ENCODE results near the gene RAMACL.

Gene RAMACL

GRCh38 chr6:166572370-166573261, 13.9 kb downstream of the RAMACL start:
- DNase-seq: no peak

DNA sequence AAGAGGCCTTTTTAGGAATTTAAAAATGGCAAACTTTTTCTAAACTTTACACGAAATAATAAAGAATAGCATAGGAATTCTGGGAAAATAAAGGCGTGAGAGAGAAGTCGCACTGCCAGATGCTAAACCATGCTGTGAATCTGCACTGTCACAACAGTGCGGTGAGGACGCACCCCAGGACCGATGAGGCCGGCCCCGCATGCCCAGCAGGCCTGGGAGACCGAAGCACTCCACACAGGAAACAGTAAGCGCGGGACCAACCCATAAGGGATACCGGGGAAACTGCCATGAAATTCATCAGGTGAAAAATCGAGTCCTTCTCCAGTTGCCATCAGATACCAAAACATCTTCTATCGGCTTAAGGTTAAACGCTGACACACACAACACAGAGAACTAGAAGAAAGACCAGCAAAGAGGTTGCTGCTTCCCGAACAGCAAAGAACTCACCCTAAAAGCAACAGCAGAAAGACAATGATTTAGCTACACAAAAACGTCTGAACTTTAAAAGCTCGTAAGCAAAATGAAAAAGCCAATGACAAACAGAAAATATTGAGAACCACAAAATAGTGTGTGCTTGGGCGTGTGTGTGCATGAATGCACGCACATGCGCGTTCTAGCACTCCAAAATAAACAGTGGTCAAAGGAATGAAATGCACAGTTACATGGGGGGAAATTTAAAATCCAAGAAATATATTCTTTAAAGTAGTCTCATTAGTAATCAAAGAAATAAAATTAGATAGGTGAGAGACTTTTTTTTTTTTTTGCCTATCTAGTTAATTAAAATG, 15.4 kb downstream of the RAMACL start:
- DNase-seq: no peak

GRCh38 chr6:166569206-166569605, 17.3 kb downstream of the RAMACL start:
- no peak for DNase-seq

- no peak for DNase-seq
Observed at GRCh38 chr6:166567813-166568212, 18.7 kb downstream of the RAMACL start.

DNA sequence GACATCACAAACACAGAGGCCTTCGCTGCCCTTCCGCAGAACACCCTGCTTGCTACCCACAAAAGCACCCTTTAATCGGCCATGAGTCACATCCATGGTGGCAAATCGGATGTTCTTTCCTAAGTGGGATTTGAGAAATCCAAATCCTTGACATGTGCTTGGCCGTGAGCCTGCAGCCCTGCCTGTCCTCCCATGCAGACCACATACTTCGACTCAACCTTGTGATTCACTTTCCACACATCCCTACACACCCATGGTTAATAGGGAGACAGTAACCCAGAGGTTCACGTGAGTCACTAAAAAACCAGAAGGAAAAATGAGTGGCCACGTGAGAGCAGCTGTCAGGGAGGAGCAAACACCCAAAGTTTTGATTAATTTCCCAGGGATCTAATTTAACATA, 19.4 kb downstream of the RAMACL start:
- no peak for DNase-seq

GRCh38 chr6:166566026-166567011, 20.2 kb downstream of the RAMACL start:
- no peak for DNase-seq

GRCh38 chr6:166565084-166565967, 21.2 kb downstream of the RAMACL start:
- no peak for DNase-seq

GRCh38 chr6:166563805-166564204, 22.7 kb downstream of the RAMACL start:
- DNase-seq: no peak

- DNase-seq: no peak
Observed at GRCh38 chr6:166563200-166563599, 23.3 kb downstream of the RAMACL start.

DNA sequence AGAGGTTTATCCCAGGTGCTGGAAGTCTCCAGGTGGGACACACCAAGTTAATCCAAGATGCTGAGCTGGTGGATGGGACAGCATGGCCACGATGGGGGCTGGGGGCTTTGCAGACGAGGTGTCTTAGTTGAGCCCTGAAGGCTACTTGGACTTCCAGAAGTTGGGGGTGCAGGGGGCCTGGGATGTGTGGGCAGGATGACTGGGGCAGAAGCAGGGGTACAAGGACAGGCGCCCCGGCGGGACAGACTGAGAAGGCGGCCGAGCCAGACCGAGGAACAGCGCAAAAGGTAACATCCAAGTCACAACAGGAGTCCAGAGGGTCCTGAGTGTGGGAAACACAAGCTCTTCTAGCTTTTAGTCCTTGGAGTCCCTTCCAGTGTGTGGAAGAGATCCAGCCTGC, 23.8 kb downstream of the RAMACL start:
- DNase-seq: no peak

GRCh38 chr6:166561771-166562359, 24.6 kb downstream of the RAMACL start:
- DNase-seq: no peak

DNA sequence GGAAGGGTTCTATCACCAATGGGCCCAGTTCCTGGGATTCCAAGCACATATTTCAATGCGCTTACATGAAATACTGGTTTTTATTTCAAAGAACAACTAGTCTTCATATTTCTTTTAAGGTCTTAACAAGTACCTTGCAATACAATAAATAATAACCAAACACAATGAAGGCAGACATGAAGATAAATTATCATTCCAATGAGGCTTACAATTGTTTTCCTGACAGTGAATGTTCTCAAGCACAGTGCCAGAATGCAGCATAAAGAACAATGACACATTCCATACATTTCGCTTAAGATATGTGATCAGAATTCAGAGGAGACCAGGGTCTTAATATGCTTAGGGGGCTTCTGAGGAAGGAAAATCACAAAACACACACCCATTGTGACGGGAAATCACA, 26.3 kb downstream of the RAMACL start:
- no peak for DNase-seq

DNA sequence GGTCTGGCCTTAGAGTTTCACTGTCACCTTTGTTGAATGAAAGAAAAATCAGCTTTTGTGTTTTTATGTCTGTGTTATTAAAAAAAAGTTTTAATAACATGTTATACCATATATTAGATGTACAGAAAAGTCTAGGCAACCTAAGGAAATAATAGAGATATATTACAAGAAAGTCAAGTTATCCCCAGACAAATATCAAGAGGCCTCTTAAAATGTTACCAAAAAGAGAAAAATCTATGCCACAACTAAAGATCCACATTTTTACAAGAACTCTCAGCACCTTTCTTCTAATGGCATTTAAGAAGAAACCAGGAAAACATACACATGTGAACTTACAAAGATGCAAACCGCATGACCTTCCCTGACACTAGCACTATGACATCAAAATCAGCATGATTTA, 26.8 kb downstream of the RAMACL start:
- DNase-seq: no peak

DNA sequence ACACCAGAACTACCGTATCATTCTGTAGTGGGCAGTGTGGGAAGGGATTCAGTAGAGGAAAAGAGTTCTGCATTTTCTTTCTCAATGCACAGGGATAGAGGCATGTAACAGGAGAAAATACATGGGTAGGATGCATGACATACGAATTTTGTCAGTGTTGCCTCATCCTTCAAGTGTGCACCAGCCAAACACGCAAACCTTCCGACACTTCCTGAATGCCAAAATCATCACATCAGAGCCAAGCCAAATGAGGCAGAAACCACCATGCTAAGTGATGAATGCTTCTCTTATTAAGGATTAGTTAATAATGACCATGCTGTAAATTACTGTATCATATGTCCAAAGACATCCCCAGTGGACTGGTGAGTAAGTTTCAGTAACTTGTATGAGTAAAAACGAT, 27.3 kb downstream of the RAMACL start:
- DNase-seq: no peak

DNA sequence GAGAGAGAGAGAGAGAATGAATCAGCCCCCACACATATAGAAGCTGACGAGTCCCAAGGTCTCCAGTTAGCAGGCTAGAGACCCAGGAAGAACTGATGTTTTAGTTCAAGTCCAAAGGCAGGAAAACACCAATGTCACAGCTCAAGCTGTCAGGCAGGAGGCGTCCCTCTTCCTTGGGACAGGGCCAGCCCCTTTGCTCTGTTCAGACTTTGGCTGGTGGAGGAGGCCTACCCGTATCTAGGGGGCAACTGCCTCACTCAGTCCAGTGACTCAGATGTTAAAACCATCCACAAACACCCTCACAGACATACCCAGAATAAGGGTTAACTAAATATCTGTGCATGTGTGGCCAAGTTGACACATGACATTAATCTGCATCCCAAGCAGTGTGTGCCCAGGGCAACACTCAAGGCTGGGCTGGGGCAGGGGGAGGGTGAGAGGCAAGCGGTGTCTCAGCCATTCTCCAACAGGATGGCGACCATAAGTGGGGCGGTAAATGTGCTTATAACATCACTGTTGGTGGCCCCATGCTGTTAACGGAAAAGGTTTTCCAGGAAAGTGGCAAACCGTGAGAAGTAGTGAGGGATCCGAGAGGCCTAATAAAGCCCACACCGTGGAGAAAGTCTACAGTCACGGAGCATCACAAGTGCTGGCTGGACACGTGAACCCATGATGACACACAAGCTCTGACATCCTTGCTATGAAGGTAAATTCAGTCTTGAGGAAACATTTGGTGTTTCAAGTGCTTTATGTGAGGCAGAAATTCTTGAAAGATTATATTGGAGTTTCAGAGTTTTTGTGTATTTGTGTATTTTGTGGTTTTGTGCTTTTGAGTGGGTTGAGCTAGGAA, 28.1 kb downstream of the RAMACL start:
- DNase-seq: no peak

DNA sequence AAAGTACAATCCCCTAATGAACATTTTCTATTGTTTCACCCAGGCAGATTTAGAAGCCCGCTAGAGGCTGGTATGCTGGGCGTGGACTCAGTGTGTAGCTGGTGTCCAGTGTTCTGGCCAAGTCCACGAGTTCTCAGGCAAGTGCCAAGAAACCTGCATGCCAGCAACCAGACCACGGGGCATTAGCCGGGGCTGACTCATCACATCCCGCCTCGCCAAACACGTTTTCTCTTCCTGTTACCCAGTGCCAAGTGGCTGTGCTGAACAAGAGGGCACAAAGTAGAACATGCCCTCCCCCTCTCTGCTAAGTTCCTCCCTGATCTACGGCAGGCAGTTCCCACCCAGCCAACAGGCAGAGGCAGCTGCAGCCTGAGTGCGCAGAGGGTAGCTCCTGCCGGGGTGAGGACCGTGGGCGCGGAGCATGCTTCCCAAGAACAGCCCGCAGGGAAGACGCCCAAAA, 29.6 kb downstream of the RAMACL start:
- DNase-seq: no peak

DNA sequence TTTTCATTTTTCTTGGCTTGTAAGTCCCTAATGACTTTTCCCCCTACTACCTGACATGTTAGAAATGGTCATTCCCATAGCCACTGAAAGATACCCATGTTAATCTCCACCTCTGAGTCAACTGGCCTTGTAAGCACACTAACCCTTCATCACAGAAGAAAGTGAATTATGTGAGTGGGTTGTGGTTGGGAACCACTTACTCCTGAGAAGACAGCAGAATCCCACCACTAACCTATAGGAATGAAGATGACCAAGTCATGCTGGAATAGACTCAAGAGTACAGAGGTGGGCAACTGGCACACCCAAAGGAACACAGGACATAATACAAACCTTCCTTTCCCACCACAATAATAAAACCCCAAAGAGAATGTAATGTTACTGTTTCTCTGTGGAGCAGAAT, 30.1 kb downstream of the RAMACL start:
- no peak for DNase-seq

DNA sequence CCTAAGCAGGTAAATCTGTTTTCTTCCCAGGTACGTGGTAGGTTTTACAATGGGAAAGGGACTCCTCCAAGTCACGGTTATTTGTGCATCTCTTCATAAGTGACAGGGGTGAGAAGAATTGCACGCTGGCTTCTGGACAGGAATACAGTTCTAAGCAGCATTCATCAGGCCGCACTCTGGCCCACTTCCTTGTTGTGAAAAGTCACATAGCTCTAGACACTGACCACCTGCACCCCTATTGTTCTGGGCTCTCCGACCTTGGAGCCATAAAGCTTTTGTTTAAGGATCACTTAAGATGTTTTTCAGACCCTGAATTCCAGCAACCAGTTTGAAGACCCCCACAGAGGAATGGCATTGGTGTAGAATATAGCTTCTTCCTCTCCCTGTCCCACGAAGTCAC, 31.4 kb downstream of the RAMACL start:
- DNase-seq: no peak

GRCh38 chr6:166554316-166554715, 32.2 kb downstream of the RAMACL start:
- no peak for DNase-seq

DNA sequence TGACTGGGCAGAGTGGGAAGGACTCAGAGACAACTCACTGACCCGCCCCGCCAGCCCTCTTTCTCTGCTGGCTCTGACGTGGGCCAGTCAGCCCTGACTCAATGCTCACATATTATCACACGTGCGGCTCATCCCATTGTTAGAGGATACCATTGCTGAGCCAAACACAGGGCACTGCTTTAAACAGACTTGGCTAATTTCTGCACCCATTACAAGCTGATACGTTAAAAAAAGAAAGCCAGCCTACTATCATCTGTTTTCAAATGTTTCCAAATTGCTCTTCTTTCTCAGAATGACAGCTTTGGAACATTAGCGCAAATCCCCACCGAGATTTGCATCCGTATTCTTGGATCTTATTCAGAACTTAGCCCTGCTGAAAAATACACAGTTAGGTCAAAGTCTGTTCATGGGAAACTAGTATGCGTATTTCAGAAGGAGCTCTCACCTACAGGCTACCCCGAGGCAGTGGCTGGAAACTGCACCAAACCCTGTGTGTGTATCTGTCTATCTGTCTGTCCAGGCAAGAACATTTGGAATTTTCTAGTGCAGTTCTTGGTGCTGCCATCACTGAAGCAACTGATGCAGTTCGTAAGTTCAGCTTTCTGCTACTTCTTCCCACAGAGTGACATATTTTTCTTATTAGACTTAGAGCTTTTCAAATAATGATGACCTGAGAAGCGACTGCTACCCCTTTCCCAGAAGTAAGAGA, 32.8 kb downstream of the RAMACL start:
- no peak for DNase-seq
